GM06990 (cell line): ENCODE measurements around the gene ADTRP.

Experiments used
- DNase-seq: peaks from one replicate; pipeline ENCODE4 v3.0.0-alpha.2; 2011; ENCODE audit not compliant: insufficient read length; ENCODE audit errors: extremely low read depth
- H3K27me3 ChIP-seq: replicated peaks from 2 replicates; pipeline ENCODE4 v1.6.0; 2011; ENCODE audit warnings: low read length; ENCODE audit not compliant: control insufficient read depth, insufficient read depth
- H3K36me3 ChIP-seq: 2 replicates; pipeline ENCODE4 v1.5.1; 2011; ENCODE audit warnings: low read length; ENCODE audit not compliant: control insufficient read depth, insufficient read depth
- H3K4me3 ChIP-seq: replicated peaks from 2 replicates; pipeline ENCODE4 v1.5.1; 2011; ENCODE audit warnings: low read depth, mild to moderate bottlenecking, control low read depth, low read length
- CTCF ChIP-seq: IDR thresholded peaks from 2 replicates; pipeline ENCODE4 v1.5.1; 2011; ENCODE audit warnings: low read length, control low read depth, mild to moderate bottlenecking, inconsistent platforms; ENCODE audit not compliant: insufficient read depth, poor library complexity, severe bottlenecking

Gene ADTRP

GRCh38 chr6:11752360-11752759, 26.2 kb downstream of the ADTRP start:
- Histone ChIP-seq H3K4me3 (no peak overlapping the region), H3K36me3 (no peaks in the 10 kb centered on the region), H3K27me3 (no peaks in the 10 kb centered on the region)
- no peak for TF ChIP-seq CTCF
- no peak for DNase-seq

GRCh38 chr6:11750682-11751081, 27.9 kb downstream of the ADTRP start:
- Histone ChIP-seq H3K36me3 (no peaks in the 10 kb centered on the region), H3K27me3 (no peaks in the 10 kb centered on the region), H3K4me3 (no peak overlapping the region)
- no peak for DNase-seq
- no peak for TF ChIP-seq CTCF

- Histone ChIP-seq H3K27me3 (no peaks in the 10 kb centered on the region), H3K36me3 (no peaks in the 10 kb centered on the region), H3K4me3 (no peak overlapping the region)
- no peak for TF ChIP-seq CTCF
- DNase-seq, result no peak
Measured at GRCh38 chr6:11748591-11749210, 29.9 kb downstream of the ADTRP start.

GRCh38 chr6:11747021-11747420, 31.6 kb downstream of the ADTRP start:
- no peak for DNase-seq
- Histone ChIP-seq H3K4me3 (no peak overlapping the region), H3K36me3 (no peaks in the 10 kb centered on the region), H3K27me3 (no peaks in the 10 kb centered on the region)
- no peak for TF ChIP-seq CTCF

GRCh38 chr6:11744753-11745152, 33.9 kb downstream of the ADTRP start:
- no peaks in the 10 kb centered on the region for H3K36me3 ChIP-seq
- DNase-seq, result no peak
- no peaks in the 10 kb centered on the region for H3K27me3 ChIP-seq
- H3K4me3 ChIP-seq, result no peak overlapping the region
- no peak for TF ChIP-seq CTCF

- Histone ChIP-seq H3K4me3 (no peak overlapping the region), H3K36me3 (no peaks in the 10 kb centered on the region), H3K27me3 (no peaks in the 10 kb centered on the region)
- no peak for TF ChIP-seq CTCF
- DNase-seq, result no peak
Measured at GRCh38 chr6:11744101-11744500, 34.5 kb downstream of the ADTRP start.
